ENCODE measurements around the gene UBFD1. TPM values are rescaled to one million over a fixed set of nuclear protein-coding genes. Genes with fewer than 3 reads are reported as not detected.
A peak's percentile ranks its signal among the peaks of the same experiment; 100 is the strongest.
"Not testable (repeated sequence)": the region's sequence is repeated elsewhere in the genome, so short reads cannot be mapped to it uniquely, and the experiment has no call there.

Gene UBFD1, protein sequence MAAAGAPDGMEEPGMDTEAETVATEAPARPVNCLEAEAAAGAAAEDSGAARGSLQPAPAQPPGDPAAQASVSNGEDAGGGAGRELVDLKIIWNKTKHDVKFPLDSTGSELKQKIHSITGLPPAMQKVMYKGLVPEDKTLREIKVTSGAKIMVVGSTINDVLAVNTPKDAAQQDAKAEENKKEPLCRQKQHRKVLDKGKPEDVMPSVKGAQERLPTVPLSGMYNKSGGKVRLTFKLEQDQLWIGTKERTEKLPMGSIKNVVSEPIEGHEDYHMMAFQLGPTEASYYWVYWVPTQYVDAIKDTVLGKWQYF
- polyA plus RNA-seq (ENCODE audit: insufficient read length in 4 of 4), result 10 to 100 TPM; 66.7 to 80.8 (median 74.6) TPM

DNA sequence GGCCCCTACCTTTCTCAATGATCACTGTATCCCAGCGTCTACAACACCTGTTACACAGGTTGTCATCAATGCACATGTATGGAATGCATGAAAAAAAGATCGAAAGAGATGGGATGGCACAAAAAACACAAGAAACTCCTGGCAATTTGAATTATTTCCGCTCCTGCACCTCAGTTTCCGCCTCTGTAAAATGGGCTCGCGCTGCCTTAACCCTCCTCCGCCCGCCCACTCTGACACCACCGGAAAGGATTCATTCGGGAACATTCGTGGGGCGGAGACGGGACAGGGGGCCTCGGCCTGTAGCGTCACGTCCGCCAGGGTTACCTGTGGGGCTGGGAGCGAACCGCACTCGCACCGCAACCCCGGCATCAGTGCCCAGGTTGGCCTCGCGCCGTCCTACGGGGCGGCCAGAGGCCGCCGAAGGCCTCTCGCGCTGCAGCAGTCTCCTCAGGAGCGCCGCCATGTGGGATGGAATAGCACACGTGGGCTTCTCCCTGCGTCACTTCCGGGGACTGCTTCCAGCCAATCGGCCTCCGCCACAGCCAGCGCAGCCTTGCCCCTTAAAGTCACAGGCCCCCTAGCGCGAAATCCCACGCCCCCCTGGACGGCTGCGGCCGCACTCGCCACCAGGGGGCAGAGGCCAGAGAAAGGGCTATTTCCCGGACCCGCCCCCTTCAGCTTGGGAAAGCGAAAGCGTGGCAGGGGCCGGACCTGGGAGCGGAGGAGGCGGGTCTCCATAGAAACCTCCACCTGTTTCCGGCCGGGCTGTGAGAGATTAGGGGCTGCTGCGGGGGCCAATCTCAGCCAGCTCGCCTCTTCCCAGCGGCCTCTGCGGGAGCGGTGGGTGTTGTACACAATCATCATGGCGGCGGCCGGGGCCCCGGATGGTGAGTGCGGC, at the start of gene UBFD1, which contains the start of gene EARS2:
TSS of gene UBFD1 (plus strand) at position 847 of the 898 bp plus-strand sequence. CDS start at position 863, 16 bp downstream.
TSS of gene EARS2 (minus strand) at position 470 of the 898 bp plus-strand sequence. CDS start at position 463, 7 bp downstream.
- peak; percentile 96 to 97 (median 97) for DNase-seq (ENCODE audit: low read depth in 4 of 4, low spot score in 2 of 4)

GRCh38 chr16:23508589-23509440, 48.7 kb upstream of the UBFD1 start:
- DNase-seq (ENCODE audit: low read depth in 4 of 4, low spot score in 2 of 4), result peak in 1 of 4 donors; percentile 31

GRCh38 chr16:23509441-23509754, 48.1 kb upstream of the UBFD1 start:
- no peak for DNase-seq (ENCODE audit: low read depth in 4 of 4, low spot score in 2 of 4)

DNA sequence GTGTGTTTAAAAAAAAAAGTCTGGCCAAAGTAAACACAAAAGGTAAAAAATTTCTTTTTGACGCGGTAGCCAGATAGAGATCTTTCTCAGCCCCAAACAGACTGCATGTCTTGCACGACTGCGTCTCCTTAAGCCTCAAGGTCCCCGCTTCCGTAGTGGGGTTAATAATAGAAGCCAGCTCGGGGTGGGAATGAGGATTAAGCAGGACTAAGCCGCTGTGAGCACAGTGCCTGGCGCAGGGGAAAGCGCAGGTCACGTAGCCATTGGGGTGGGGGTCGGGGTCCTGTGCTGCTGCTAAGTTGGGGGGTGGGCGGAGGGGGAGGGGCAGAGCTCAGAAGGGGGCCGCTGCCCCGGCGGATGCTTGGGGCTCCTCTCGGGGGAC, 47.8 kb upstream of the UBFD1 start:
- peak in 1 of 4 donors; percentile 23 for DNase-seq (ENCODE audit: low read depth in 4 of 4, low spot score in 2 of 4)

DNA sequence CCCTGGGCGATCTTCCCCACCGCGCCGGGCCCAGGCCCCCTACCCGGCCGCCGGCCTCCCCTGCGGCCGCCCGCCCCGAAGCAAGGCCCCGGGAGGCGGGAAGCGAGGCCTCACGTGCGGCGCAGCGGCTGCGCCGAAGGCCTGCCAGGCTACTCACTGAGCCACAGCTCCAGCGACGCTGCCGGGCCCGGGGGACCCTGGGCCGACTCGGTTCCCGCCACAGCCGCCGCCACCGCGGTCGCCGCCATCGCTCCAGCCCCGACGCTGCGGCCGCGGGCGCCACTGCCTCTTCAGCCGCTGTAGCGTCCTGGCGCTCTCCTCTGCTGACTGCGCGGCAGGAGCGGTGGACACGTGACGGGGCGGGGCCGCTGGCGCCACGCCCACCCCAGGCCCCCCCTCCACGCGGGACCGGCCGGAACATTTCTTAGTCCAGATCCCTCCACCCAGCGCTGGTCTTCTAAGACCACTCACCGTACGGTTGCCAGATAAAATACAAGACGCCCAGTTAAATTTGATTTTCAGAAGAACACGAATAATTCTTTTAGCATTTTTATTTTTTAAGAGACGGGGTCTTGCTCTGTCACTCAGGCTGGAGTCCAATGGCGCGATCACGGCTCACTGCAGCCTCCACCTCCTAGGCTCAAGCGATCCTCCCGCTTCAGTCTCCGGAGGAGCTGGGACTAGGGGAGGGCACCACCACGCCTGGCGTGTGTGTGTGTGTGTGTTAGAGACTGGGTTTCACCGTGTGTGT, 47.2 kb upstream of the UBFD1 start, which contains the start of gene GGA2:
TSS of gene GGA2 (minus strand) at position 331 of the 751 bp plus-strand sequence. CDS start at position 248, 83 bp downstream.
- DNase-seq (ENCODE audit: low read depth in 4 of 4, low spot score in 2 of 4), result peak; percentile 59 to 73 (median 70)

- DNase-seq (ENCODE audit: low read depth in 4 of 4, low spot score in 2 of 4), result not testable (repeated sequence)
Observed at GRCh38 chr16:23510915-23511270, 46.6 kb upstream of the UBFD1 start.

GRCh38 chr16:23511731-23512130, 45.8 kb upstream of the UBFD1 start:
- no peak for DNase-seq (ENCODE audit: low read depth in 4 of 4, low spot score in 2 of 4)

DNA sequence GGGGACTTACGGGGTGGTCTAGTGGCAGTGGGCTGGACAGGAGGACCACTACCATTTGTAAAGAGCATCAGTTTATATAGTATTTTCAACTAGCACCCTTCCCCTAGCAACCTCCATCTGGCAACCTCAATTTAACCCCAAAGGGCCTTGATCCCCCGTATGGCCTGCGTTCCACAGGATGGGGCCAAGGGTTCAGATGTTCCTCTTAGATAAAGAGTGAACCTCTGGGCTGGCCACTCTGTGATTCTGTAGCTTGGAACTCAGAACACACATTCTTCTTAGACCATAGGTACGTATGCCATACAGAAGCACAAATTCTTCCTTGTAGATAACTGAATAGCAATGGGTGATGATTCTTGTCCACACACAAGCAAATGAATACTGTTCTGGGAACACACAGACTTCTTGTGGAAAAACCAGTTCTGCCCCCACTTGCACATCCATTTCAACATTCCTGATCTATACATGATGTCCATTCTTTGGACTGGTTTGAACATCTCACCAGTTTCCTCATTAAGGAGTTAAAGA, 45.3 kb upstream of the UBFD1 start:
- DNase-seq (ENCODE audit: low read depth in 4 of 4, low spot score in 2 of 4), result no peak

DNA sequence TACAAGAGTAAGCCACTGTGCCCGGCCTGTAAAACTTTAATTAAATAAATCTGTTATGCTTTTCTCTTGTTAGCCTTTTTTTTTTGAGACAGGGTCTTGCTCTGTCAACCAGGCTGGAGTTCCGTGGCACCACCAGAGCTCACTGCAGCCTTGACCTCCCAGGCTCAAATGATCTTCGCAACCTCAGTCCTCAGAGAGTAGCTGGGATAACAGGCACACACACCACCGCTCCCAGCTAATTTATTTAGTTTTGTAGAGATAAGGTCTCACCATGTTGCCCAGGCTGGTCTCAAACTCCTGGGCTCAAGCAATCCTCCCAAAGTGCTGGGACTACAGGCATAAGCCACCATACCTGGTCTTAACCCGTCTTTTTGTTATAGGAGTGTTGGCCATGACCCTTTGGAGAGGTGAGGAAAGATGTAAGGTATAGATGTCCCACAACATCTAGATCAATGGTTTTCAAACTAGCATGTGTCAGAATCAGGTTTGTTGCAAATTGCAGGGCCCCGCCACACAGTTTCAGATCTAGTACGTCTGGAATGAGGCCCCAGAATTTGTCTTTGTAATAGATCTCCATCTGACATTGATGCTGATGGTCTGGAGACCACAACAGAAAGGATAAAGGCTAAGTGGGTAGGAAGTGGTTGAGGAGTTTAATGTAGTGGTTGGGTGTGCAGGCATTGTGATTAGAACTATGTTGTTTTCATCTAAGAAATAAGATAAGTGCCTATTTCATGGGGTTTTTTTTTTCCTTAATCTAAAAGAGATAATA, 43.0 kb upstream of the UBFD1 start:
- no peak for DNase-seq (ENCODE audit: low read depth in 4 of 4, low spot score in 2 of 4)

DNA sequence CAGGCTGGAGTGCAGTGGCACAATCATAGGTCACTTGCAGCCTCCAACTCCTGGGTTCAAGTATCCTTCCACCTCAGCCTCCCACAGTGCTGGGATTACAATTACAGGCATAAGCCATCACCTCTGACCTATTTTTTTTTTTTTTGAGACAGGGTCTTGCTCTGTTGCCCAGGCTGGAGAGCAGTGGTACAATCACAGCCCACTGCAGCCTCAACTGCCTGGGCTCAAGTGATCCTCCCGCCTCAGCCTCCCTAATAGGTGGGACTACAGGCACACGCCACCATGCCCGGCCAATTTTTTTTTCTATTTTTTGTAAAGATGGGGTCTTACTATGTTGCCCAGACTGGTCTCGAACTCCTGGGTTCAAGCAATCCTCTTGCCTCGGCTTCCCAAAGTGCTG, 41.6 kb upstream of the UBFD1 start:
- no peak for DNase-seq (ENCODE audit: low read depth in 4 of 4, low spot score in 2 of 4)

DNA sequence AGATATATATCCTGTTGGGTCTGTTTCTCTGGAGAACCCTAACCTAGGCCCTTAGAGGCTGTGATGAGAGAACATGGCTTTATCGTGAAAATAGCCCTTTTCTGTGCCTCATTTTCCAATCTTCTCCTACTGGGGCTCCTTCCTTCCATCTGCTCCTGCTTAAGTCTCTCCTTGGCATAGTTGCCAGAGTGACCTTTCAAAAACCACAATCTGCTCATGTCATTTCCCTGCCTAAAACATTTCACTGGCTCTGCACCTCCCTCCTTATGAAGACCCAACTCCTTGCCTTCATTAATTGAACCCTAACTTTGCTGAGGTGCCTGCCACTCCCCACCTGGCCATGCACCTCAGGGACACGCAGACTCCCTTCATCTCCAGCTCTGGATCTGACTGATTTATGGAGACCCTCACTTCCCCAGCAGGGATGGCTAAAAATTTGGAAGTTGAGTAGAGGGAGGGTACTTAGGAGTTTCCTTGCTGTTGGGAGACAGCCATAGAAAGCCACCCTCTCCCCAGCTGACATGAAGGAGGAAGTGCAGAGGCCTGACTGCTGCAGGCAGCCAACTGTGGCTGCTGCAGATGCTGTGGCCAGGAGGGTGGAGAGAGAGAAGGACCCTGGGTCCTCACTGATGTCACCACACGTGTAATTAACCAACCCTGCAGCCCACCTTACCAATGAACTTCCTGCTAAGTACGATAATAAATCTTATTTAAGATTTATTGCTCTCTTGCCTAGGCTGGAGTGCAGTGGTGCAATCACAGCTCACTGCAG, 41.0 kb upstream of the UBFD1 start:
- no peak for DNase-seq (ENCODE audit: low read depth in 4 of 4, low spot score in 2 of 4)

- DNase-seq (ENCODE audit: low read depth in 4 of 4, low spot score in 2 of 4), result no peak
Observed at GRCh38 chr16:23518435-23518891, 39.1 kb upstream of the UBFD1 start.

GRCh38 chr16:23519282-23519681, 38.2 kb upstream of the UBFD1 start:
- no peak for DNase-seq (ENCODE audit: low read depth in 4 of 4, low spot score in 2 of 4)

DNA sequence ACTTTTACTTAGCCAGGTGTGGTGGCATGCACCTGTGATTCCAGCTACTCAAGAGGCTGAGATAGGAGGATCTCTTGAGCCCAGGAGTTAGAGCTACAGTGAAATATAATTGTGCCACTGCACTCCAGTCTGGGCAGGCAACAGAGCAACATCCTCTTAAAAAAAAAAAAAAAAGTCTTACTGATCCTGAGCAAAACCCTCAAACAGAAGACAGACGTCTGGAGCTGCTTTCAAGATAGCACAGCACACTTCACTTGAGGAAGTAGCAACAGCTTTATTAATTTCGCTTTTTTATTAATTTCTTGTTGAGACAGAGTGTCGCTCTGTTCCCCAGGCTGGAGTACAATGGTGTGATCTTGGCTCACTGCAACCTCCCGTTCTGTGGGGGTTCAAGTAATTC, 37.0 kb upstream of the UBFD1 start:
- no peak for DNase-seq (ENCODE audit: low read depth in 4 of 4, low spot score in 2 of 4)

DNA sequence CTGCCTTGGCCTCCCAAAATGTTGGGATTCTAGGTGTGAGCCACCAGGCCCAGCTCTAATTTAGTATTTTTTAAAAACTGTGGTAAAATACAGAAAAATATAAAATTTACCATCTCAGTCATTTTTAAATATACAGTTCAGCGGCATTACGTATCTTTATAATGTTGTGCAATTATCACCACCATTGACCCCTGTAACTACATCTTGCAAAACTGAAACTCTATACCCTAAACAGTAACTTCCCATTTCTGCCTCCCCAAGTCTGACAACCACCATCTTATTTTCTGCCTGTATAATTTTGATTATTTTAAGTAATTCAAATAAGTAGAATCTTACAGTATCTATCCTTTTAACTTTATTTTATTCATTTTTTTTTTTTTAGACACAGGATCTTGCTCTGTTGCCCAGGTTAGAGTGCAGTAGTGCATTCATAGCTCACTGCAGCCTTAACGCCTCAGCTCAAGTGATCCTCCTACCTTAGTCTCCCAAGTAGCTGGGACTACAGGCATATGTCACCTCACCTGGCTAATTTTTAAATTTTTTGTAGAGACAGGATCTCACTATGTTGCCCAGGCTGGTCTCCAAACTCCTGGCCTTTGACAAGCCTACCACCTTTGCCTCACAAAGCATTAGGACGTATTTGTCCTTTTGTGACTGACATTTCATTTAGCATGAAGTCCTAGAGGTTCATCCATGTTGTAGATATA, 36.3 kb upstream of the UBFD1 start:
- DNase-seq (ENCODE audit: low read depth in 4 of 4, low spot score in 2 of 4), result no peak

DNA sequence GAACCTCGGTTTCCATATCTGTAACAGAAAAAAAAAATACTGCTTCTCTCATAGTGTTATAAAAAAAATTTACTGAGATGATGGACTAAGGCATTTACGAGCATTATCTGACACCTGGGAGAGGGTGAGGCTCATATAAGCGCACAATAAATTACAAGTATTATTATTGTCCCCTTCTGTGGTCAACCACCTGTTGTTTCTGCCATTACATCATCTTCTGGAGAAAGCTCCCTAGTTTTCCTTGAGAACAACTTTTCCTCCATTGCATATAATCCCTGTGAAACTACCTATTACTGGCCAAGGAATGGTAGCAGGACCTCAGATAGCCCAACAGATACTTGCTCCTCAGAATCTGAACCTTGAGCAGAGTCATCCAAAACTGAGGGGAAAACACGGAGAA, 35.6 kb upstream of the UBFD1 start:
- no peak for DNase-seq (ENCODE audit: low read depth in 4 of 4, low spot score in 2 of 4)

GRCh38 chr16:23523321-23523720, 34.2 kb upstream of the UBFD1 start:
- no peak for DNase-seq (ENCODE audit: low read depth in 4 of 4, low spot score in 2 of 4)

Measured in left renal cortex interstitium (tissue), 4 donors.